K562 (cell line): ENCODE data around the gene CHMP2A. TPM values are rescaled to one million over a fixed set of nuclear protein-coding genes. Genes with fewer than 3 reads are reported as not detected.

Experiments used
- BCL6 ChIP-seq: fragments of 250-450 bp; sonication (Bioruptor Pico); IDR thresholded peaks from 2 replicates; pipeline ENCODE4 v1.4.0; 2020
- CBX8 ChIP-seq: fragments of 200-600 bp; sonication (generic); IDR thresholded peaks from 2 replicates; pipeline ENCODE4 v1.6.1; 2012; ENCODE audit warnings: borderline replicate concordance, mixed run types, low read depth, mild to moderate bottlenecking, moderate library complexity, mixed read lengths, low read length, control low read depth, inconsistent platforms; ENCODE audit not compliant: poor library complexity, severe bottlenecking; ENCODE audit errors: extremely low read depth
- EP300 ChIP-seq: IDR thresholded peaks from 2 replicates; pipeline ENCODE4 v1.6.1; 2012; ENCODE audit warnings: low read length, improper control_type of control experiment
- FOXJ3 ChIP-seq: sonication (generic); formaldehyde crosslinking; IDR thresholded peaks from 2 replicates; pipeline ENCODE4 v1.4.0; 2020; ENCODE audit warnings: mild to moderate bottlenecking, missing genetic modification reagents
- GATA2 ChIP-seq: sonication (generic); formaldehyde crosslinking; IDR thresholded peaks from 2 replicates; pipeline ENCODE4 v1.4.0; 2020; ENCODE audit warnings: mild to moderate bottlenecking, missing genetic modification reagents
- HDAC3 ChIP-seq: fragments of 450-650 bp; IDR thresholded peaks from 2 replicates; pipeline ENCODE4 v1.6.1; 2018; ENCODE audit warnings: borderline replicate concordance, mild to moderate bottlenecking, moderate library complexity; ENCODE audit not compliant: partially characterized antibody
- IRF2 ChIP-seq: sonication (generic); formaldehyde crosslinking; IDR thresholded peaks from 2 replicates; pipeline ENCODE4 v1.8.1; 2022; ENCODE audit warnings: mild to moderate bottlenecking, missing genetic modification reagents
- KLF1 ChIP-seq: fragments of 450-650 bp; IDR thresholded peaks from 2 replicates; pipeline ENCODE4 v1.6.1; 2016; ENCODE audit warnings: missing genetic modification characterization, missing compliant biosample characterization
- KLF6 ChIP-seq: fragments of 250-450 bp; sonication (Bioruptor Pico); IDR thresholded peaks from 2 replicates; pipeline ENCODE4 v1.4.0; 2020; ENCODE audit warnings: mild to moderate bottlenecking, moderate library complexity, borderline replicate concordance
- MTA1 ChIP-seq: fragments of 450-650 bp; IDR thresholded peaks from 2 replicates; pipeline ENCODE4 v1.6.1; 2017; ENCODE audit warnings: borderline replicate concordance
- PHF8 ChIP-seq: fragments of 200-600 bp; sonication (generic); IDR thresholded peaks from 2 replicates; pipeline ENCODE4 v1.6.1; 2012; ENCODE audit warnings: mixed run types, mild to moderate bottlenecking, inconsistent platforms, low read length, moderate library complexity, borderline replicate concordance
- PKNOX1 ChIP-seq: fragments of 450-650 bp; IDR thresholded peaks from 2 replicates; pipeline ENCODE4 v1.6.1; 2016
- PTBP1 ChIP-seq: fragments of 200-400 bp; formaldehyde crosslinking; IDR thresholded peaks from 2 replicates; pipeline ENCODE4 v1.6.1; 2017; ENCODE audit warnings: low read depth, low read length
- PTRF ChIP-seq: fragments of 450-650 bp; IDR thresholded peaks from 2 replicates; pipeline ENCODE4 v1.6.1; 2016; ENCODE audit warnings: mild to moderate bottlenecking, missing genetic modification characterization, missing compliant biosample characterization
- SAFB2 ChIP-seq: fragments of 200-400 bp; formaldehyde crosslinking; IDR thresholded peaks from 2 replicates; pipeline ENCODE4 v1.6.1; 2018; ENCODE audit warnings: borderline replicate concordance, low read length, low read depth, moderate library complexity; ENCODE audit not compliant: severe bottlenecking
- SRSF3 ChIP-seq: fragments of 200-400 bp; formaldehyde crosslinking; IDR thresholded peaks from 2 replicates; pipeline ENCODE4 v1.6.1; 2016; ENCODE audit warnings: mild to moderate bottlenecking, low read length, moderate library complexity; ENCODE audit not compliant: insufficient read depth
- TAF15 ChIP-seq: fragments of 200-400 bp; formaldehyde crosslinking; IDR thresholded peaks from 2 replicates; pipeline ENCODE4 v1.6.1; 2017; ENCODE audit warnings: mild to moderate bottlenecking, low read depth, low read length, moderate library complexity
- TAF9B ChIP-seq: fragments of 450-650 bp; IDR thresholded peaks from 2 replicates; pipeline ENCODE4 v1.6.1; 2018; ENCODE audit warnings: mild to moderate bottlenecking; ENCODE audit not compliant: partially characterized antibody
- ZNF41 ChIP-seq: fragments of 250-450 bp; sonication (Bioruptor Pico); conservative IDR thresholded peaks from 2 replicates; pipeline ENCODE4 v1.4.0; 2020; ENCODE audit warnings: mild to moderate bottlenecking
- ZNF77 ChIP-seq: fragments of 250-450 bp; sonication (Bioruptor Pico); IDR thresholded peaks from 2 replicates; pipeline ENCODE4 v1.5.0; 2020
- ZSCAN32 ChIP-seq: fragments of 450-650 bp; formaldehyde crosslinking; IDR thresholded peaks from 2 replicates; pipeline ENCODE4 v1.4.0; 2020; ENCODE audit warnings: mild to moderate bottlenecking, moderate library complexity
- polyA plus RNA-seq, 8 experiments: library from polyadenylated mRNA; depleted of rRNA in 4 of 8; stranded (reverse) in 5 of 8; unstranded in 3 of 8; fragments of >200 nt; fragmentation: Nextera tagmentation in 2 of 8; fragmentation: Illumina TruSeq in 1 of 8; extraction: Ambion mirVana in 2 of 8; extraction: Trizol in 1 of 8; gene quantifications; 2 replicates each; pipeline versions ENCODE4 v1.2.1 to v1.2.3, GENCODE V29; 2011 to 2014; ENCODE audit warnings: inconsistent platforms in 1 of 8, missing spikeins in 1 of 8
- total RNA-seq, 7 experiments: library from RNA; depleted of rRNA in 6 of 7; stranded (reverse); fragments of >200 nt in 6 of 7; fragmentation: Illumina TruSeq in 2 of 7; extraction: Trizol in 2 of 7; gene quantifications; 2 replicates each; pipeline versions ENCODE4 v1.2.1 to v1.2.3, GENCODE V29; 2011 to 2021; ENCODE audit warnings: low replicate concordance in 1 of 7
- TF ChIP-seq, protein P1 (sequence below): sonication (generic); formaldehyde crosslinking; IDR thresholded peaks from 2 replicates; pipeline ENCODE4 v1.8.1; 2023; ENCODE audit warnings: missing genetic modification reagents, mild to moderate bottlenecking, borderline replicate concordance
- TF ChIP-seq, protein P2 (sequence below): sonication (generic); formaldehyde crosslinking; IDR thresholded peaks from 2 replicates; pipeline ENCODE4 v1.9.0; 2022; ENCODE audit warnings: mild to moderate bottlenecking, missing genetic modification reagents

The CHMP2A gene
- total and polyA plus RNA-seq, 9 of the 15 experiments (the other 6 are each of a cell fraction or from before 2014, with no cell fraction given) = 57.6 to 159 (median 87.2) TPM

DNA sequence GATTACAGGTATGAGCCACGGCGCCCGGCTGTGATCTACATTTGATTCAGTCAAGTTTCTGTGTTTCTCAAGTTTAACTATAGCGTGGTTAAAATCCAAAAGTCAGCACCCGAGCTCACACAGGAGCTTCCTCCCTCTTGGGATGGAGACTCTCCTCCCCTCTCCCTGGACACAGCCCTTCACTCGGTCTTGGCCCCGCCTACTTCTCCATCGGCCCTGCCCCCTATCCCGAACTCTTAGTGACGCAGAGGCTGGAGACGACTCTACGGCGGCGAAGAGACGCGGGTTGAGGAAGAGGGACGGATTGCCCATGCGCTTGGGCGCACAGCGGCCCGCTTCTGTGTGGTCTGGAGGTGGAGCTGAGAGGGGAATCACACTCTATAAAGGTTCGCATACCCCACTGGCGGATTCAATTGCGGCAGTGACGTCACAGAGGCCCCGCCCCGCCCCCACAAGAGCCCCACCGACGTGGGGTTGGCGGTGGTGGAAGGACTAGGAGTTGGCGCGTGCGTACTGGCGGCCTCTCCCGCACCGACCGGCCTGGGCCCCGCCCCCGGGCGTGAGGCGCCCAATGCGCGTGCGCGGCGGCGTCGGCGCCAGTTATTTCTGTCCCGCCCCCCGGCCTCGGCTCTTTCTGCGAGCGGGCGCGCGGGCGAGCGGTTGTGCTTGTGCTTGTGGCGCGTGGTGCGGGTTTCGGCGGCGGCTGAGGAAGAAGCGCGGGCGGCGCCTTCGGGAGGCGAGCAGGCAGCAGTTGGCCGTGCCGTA lies 10.9 kb downstream of the CHMP2A start, which contains the start of gene TRIM28 (continued):
- TF ChIP-seq PKNOX1 = peak; percentile 49; the same call in 1 of the 2 replicates
- no peak for TF ChIP-seq GATA2 (CRISPR knock-in tag)
- no peak for TF ChIP-seq ZNF77 (CRISPR knock-in tag)
- TF ChIP-seq PTBP1 = no peak
- peak; percentile 64 for TF ChIP-seq PHF8
- no peak for TF ChIP-seq PTRF
- TF ChIP-seq FOXJ3 (CRISPR knock-in tag) = no peak
- TF ChIP-seq, protein P1, sequence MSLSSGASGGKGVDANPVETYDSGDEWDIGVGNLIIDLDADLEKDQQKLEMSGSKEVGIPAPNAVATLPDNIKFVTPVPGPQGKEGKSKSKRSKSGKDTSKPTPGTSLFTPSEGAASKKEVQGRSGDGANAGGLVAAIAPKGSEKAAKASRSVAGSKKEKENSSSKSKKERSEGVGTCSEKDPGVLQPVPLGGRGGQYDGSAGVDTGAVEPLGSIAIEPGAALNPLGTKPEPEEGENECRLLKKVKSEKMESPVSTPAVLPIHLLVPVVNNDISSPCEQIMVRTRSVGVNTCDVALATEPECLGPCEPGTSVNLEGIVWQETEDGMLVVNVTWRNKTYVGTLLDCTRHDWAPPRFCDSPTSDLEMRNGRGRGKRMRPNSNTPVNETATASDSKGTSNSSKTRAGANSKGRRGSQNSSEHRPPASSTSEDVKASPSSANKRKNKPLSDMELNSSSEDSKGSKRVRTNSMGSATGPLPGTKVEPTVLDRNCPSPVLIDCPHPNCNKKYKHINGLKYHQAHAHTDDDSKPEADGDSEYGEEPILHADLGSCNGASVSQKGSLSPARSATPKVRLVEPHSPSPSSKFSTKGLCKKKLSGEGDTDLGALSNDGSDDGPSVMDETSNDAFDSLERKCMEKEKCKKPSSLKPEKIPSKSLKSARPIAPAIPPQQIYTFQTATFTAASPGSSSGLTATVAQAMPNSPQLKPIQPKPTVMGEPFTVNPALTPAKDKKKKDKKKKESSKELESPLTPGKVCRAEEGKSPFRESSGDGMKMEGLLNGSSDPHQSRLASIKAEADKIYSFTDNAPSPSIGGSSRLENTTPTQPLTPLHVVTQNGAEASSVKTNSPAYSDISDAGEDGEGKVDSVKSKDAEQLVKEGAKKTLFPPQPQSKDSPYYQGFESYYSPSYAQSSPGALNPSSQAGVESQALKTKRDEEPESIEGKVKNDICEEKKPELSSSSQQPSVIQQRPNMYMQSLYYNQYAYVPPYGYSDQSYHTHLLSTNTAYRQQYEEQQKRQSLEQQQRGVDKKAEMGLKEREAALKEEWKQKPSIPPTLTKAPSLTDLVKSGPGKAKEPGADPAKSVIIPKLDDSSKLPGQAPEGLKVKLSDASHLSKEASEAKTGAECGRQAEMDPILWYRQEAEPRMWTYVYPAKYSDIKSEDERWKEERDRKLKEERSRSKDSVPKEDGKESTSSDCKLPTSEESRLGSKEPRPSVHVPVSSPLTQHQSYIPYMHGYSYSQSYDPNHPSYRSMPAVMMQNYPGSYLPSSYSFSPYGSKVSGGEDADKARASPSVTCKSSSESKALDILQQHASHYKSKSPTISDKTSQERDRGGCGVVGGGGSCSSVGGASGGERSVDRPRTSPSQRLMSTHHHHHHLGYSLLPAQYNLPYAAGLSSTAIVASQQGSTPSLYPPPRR = no peak
- TF ChIP-seq KLF1 = no peak
- TF ChIP-seq ZNF41 (CRISPR knock-in tag) = no peak
- TF ChIP-seq TAF9B = peak; percentile 42
- TF ChIP-seq SRSF3 = no peak
- no peak for TF ChIP-seq TAF15
- 0 out of 2 replicates have a peak, but pooled peaks have one; percentile 44 for TF ChIP-seq MTA1
- TF ChIP-seq CBX8 = no peak
- TF ChIP-seq HDAC3 = no peak
- TF ChIP-seq BCL6 (CRISPR knock-in tag) = no peak
- no peak for TF ChIP-seq SAFB2
- no peak for TF ChIP-seq KLF6
- 0 out of 2 replicates have a peak, but pooled peaks have one; percentile 2 for TF ChIP-seq ZSCAN32
- TF ChIP-seq IRF2 = no peak
- TF ChIP-seq, protein P2, sequence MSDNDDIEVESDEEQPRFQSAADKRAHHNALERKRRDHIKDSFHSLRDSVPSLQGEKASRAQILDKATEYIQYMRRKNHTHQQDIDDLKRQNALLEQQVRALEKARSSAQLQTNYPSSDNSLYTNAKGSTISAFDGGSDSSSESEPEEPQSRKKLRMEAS (CRISPR knock-in tag) = peak; percentile 66
- no peak for TF ChIP-seq EP300
